H1 (cell line): Measurements from ENCODE around the gene FAM219A. TPM values are rescaled to one million over a fixed set of nuclear protein-coding genes. Genes with fewer than 3 reads are reported as not detected.

Source experiments
- GABPA ChIP-seq: IDR thresholded peaks from 2 replicates; pipeline ENCODE4 v1.6.1; 2011; ENCODE audit warnings: mild to moderate bottlenecking, low read length, moderate library complexity, borderline replicate concordance; ENCODE audit not compliant: insufficient read depth
- JUN ChIP-seq: IDR thresholded peaks from 2 replicates; pipeline ENCODE4 v1.6.1; 2011; ENCODE audit warnings: low read depth, mild to moderate bottlenecking, improper control_type of control experiment, low read length
- MAFK ChIP-seq: IDR thresholded peaks from 2 replicates; pipeline ENCODE4 v1.6.1; 2012; ENCODE audit warnings: low read depth, mild to moderate bottlenecking, improper control_type of control experiment, low read length
- POLR2AphosphoS5 ChIP-seq: IDR thresholded peaks from 2 replicates; pipeline ENCODE4 v1.6.1; 2011; ENCODE audit warnings: low read depth, low read length
- SIX5 ChIP-seq: IDR thresholded peaks from 2 replicates; pipeline ENCODE4 v1.6.1; 2011; ENCODE audit warnings: mild to moderate bottlenecking, low read depth, low read length
- SP1 ChIP-seq: IDR thresholded peaks from 2 replicates; pipeline ENCODE4 v1.6.1; 2011; ENCODE audit warnings: low read depth, low read length
- TAF1 ChIP-seq: IDR thresholded peaks from 2 replicates; pipeline ENCODE4 v1.6.1; 2011; ENCODE audit warnings: mild to moderate bottlenecking, low read depth, low read length
- ZNF274 ChIP-seq: IDR thresholded peaks from 2 replicates; pipeline ENCODE4 v1.7.0; 2012; ENCODE audit warnings: low read length, borderline replicate concordance; ENCODE audit errors: extremely low read depth
- polyA plus RNA-seq, 7 experiments: library from polyadenylated mRNA; depleted of rRNA in 3 of 7; stranded (reverse) in 5 of 7; unstranded in 2 of 7; fragments of >200 nt in 5 of 7; fragments of 200-250 nt in 2 of 7; gene quantifications; 1 replicate in 5 of 7; 2 replicates in 1 of 7; 4 replicates in 1 of 7; pipeline versions ENCODE4 v1.2.1 to v1.2.3, GENCODE V29; 2011 to 2013; ENCODE audit warnings: missing spikeins in 2 of 7, mixed read lengths in 2 of 7
- total RNA-seq: library from RNA; stranded (reverse); fragmentation: NEBNext Ultra II Directional; extraction: Animal tissue kit (Norgen Biotek cat#: 25700); gene quantifications from 2 replicates; pipeline ENCODE4 v1.2.1, GENCODE V29; 2021

FAM219A gene
- total and polyA plus RNA-seq, 2 of the 8 experiments (the other 6 are each of a cell fraction or from before 2014, with no cell fraction given): 7.7 to 10.4 TPM

DNA sequence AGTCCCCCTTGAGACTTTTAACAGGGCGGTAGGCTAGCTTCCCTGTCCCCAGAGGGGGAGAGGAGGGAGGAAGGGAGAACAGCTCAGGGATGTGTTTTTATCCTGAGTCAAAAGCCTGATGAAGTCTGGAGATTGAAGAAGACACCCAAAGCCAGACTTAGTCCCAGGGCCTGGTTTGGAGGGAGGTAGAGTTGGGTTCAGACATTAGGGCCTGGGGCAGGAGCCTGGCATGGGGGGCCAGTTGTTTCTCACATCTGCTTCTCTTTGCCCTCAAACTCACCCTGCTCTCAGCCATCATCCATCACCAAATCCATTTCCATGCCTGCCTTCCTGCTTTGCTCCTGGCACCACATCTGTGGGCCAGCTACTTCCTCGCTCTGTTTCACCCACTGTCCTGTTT, 84.6 kb downstream of the FAM219A start (continued):
- TF ChIP-seq SP1 (no peak), GABPA (no peak), TAF1 (no peak), POLR2AphosphoS5 (no peak), JUN (no peak), ZNF274 (no peak), SIX5 (no peak), MAFK (no peak)
